Stimulated activated naive B cell treated with anti-CD40 and anti-IgM and Interleukin-4, amounts not matched to agents 10 μg/mL and 1 μg/mL and 100 μg/mL, for 72 hours (primary cell): ENCODE data around the gene PRSS56.

Experiments used
- ATAC-seq, 2 donors: fragments of 150-1000 bp; cut with Tn5 transposase; replicated peaks; 2 replicates each; pipeline ENCODE4 v1.10.0; 2021; ENCODE audit warnings: moderate library complexity in 1 of 2
- DNase-seq: peaks from one replicate; pipeline ENCODE4 v3.0.0; 2021
- H3K27ac Mint-ChIP-seq: one replicate; pipeline ENCODE4 v1.8.0; 2022; ENCODE audit warnings: mild to moderate bottlenecking, mixed read lengths
- H3K27me3 Mint-ChIP-seq, 2 donors: one replicate each; pipeline ENCODE4 v1.8.0; 2022; ENCODE audit warnings: mixed read lengths in 2 of 2
- H3K36me3 Mint-ChIP-seq, 2 donors: one replicate each; pipeline ENCODE4 v1.8.0; 2022; ENCODE audit warnings: mixed read lengths in 2 of 2, mild to moderate bottlenecking in 1 of 2
- H3K4me1 Mint-ChIP-seq, 2 donors: one replicate each; pipeline ENCODE4 v1.8.0; 2022; ENCODE audit warnings: mixed read lengths in 2 of 2, mild to moderate bottlenecking in 1 of 2
- H3K4me3 Mint-ChIP-seq, 2 donors: one replicate each; pipeline ENCODE4 v1.8.0; 2022; ENCODE audit warnings: mild to moderate bottlenecking in 2 of 2, mixed read lengths in 2 of 2, moderate library complexity in 1 of 2
- H3K9me3 Mint-ChIP-seq, 2 donors: one replicate each; pipeline ENCODE4 v1.8.0; 2022; ENCODE audit warnings: mixed read lengths in 2 of 2, mild to moderate bottlenecking in 1 of 2

PRSS56 gene

DNA sequence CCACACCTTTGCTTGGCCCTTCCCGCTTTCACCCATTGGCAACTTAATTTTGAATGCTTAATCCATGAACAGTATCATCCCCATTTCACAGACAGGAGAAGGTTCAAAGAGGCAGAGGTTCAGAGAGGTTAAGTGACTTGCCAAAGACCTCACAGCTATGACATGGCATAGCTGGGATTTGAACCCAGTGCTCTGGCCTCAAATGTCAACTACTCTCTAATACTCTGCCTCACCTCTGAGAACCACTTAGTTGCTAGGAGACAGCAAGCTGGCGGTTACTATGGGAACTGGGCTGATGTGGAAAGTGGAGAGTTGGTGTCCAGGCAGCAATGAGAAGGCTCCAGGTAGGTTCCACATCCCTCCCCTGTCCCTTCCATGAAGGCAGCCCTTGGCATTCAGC is 15.8 kb upstream of the PRSS56 start:
- Mint-ChIP-seq H3K27ac (no peak overlapping the region), H3K27me3 (peaks cover 59 to 70% of the 10 kb centered on the region in 2 donors), H3K36me3 (no peaks in the 10 kb centered on the region), H3K9me3 (no peaks in the 10 kb centered on the region), H3K4me1 (peaks cover 12 to 22% of the 10 kb centered on the region in 2 donors), H3K4me3 (no peak overlapping the region)
- no peak for ATAC-seq
- no peak for DNase-seq

DNA sequence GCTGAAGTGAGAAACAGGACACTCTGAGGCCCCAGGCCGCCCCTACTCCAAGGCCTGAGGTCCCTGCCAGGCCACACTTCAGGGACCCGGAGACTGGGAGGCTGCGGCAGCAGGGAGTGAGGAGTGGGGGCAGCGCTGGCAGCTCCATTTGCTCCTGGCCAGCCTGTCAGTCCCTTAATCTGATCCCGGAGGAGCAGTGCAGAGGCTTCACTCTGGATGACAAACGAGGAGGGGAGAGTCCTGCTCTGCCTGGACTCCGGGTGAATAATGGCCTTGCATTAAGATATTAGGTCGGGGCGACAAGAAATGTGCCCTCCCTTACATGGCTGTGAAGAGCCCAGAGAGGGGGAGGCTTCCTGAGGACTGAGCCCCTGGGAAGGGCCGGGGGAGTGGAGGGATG is 14.3 kb upstream of the PRSS56 start:
- Mint-ChIP-seq H3K9me3 (no peaks in the 10 kb centered on the region), H3K27ac (no peak overlapping the region), H3K4me3 (no peak overlapping the region), H3K4me1 (peaks cover 12 to 22% of the 10 kb centered on the region in 2 donors), H3K36me3 (no peaks in the 10 kb centered on the region), H3K27me3 (peaks cover 51 to 63% of the 10 kb centered on the region in 2 donors)
- DNase-seq: no peak
- ATAC-seq: no peak

DNA sequence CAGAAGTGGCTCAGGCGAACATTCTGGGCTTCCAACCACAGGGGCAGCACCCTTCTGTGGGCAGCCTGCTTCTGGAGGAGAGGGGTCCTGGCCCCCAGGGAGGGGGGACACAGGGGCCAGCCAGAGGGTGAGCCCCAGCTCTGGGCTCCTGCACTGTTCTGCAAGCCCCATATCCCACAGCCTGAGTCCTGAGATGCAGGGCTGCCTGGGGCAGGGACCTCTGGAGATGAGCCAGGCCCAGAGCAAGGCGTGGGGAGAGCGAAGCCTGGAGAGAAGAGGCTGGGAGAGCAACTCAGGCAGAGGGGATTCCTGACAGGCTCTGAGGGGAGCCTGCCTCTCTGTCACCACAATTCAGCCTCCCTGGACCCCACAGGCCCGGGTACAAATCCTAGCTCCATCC is 13.5 kb upstream of the PRSS56 start:
- no peak for DNase-seq
- Mint-ChIP-seq H3K36me3 (no peaks in the 10 kb centered on the region), H3K9me3 (no peaks in the 10 kb centered on the region), H3K4me1 (peaks cover 12 to 22% of the 10 kb centered on the region in 2 donors), H3K27me3 (peaks cover 51 to 62% of the 10 kb centered on the region in 2 donors), H3K4me3 (no peak overlapping the region), H3K27ac (no peak overlapping the region)
- ATAC-seq: no peak

DNA sequence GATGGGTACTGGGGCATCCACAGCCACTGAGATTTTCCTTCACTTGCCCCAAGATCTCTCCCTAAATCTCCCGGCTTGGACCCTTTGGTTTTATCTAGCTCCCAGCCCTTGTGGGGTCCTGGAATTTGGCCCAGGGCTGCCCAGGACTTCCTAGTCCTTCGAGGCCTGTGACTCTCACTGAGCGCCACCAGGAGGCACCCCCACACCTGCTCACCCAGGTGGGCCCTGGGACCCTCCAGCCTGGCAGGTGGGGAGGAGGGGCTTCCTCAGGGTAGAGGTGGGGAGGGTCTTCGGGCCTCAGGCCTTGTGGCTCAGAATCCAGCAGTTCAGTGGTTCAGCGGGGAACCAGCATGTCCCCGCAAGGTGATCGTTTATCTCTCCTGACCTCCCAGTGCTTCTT is 11.9 kb upstream of the PRSS56 start:
- H3K4me3 Mint-ChIP-seq: no peak overlapping the region

DNA sequence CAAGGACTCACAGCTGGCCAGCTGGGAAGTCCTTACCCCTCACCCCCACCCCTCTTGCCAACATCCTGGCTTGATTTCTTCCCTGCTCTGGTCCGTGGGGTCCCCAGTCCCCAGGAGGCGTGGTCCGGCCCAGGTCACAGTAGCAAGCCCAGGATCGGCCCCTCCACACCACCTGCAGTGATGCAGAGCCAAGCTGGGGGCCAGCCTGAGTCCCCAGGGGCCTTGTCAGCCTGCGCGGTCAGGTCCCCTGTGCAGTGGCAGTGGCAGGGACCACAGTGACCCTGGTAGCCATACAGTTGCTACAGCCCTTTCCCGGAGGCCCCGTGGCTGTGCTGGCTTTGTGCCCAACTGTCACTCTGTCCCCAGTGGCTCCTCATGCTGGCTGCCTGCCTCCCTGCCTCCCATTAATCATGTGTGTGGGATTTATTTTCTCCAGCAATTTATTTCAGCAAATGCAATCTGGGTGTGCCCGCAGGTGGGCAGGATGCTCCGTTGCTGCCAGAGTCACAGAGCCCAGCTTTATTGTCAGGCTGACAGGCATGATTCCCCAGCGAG is 8.8 kb upstream of the PRSS56 start:
- peaks cover 35 to 43% of the 10 kb centered on the region in 2 donors for H3K27me3 Mint-ChIP-seq
- DNase-seq (no peak), ATAC-seq (no peak)
- no peak overlapping the region for H3K4me3 Mint-ChIP-seq
- H3K27ac Mint-ChIP-seq: no peak overlapping the region
- H3K9me3 Mint-ChIP-seq: no peaks in the 10 kb centered on the region
- no peaks in the 10 kb centered on the region for H3K4me1 Mint-ChIP-seq
- H3K36me3 Mint-ChIP-seq: no peaks in the 10 kb centered on the region

More for the DNA sequence above, 11.9 kb upstream of the PRSS56 start:
- Mint-ChIP-seq H3K9me3 (no peaks in the 10 kb centered on the region), H3K36me3 (no peaks in the 10 kb centered on the region), H3K27me3 (peaks cover 50 to 62% of the 10 kb centered on the region in 2 donors), H3K4me1 (peaks cover 8 to 11% of the 10 kb centered on the region in 2 donors), H3K27ac (no peak overlapping the region)
- DNase-seq: no peak
- ATAC-seq: no peak

DNA sequence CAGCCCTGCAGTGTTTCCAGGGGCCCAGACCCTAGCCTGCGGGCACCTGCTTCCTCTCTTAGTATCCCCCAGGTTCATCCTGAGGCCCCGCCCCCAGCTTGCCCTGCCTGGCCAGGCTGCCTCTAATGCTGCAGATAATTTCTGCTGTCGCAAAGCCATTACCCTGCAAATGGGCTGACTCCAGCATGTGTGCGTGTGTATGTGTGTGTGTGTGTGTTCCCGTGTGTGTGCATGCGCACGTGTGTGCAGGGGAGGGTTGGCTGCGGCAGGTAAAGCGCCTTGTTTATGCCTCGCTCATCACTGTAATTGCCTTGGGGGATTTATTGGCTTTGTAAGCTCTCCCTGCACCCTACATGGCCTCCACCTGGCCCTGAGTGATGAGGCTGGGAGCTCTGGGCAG is 7.6 kb upstream of the PRSS56 start:
- no peaks in the 10 kb centered on the region for H3K9me3 Mint-ChIP-seq
- peaks cover 34 to 35% of the 10 kb centered on the region in 2 donors for H3K27me3 Mint-ChIP-seq
- H3K36me3 Mint-ChIP-seq: no peaks in the 10 kb centered on the region
- no peak overlapping the region for H3K4me3 Mint-ChIP-seq
- DNase-seq: no peak
- no peak for ATAC-seq
- H3K27ac Mint-ChIP-seq: no peak overlapping the region
- H3K4me1 Mint-ChIP-seq: peaks cover 0 to 2% of the 10 kb centered on the region in 2 donors

DNA sequence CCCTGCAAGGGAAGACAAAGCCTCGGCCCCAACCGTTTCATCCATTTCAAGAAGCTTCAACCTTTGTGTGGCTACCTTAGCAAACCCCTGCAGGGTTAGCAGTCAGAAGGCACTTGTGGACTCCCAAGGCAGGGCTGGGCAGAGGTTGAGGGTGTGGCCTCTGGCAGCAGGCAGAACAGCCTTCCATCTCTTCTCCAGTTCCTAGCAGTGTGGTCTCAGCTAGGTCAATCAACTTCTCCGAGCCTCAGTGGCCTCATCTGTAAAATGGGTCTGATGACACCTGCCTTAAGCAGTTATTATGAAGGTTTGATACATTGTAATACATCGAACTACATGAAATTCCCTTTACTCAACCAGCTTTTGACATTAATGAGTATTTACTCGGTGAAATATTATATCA is 6.8 kb upstream of the PRSS56 start:
- H3K36me3 Mint-ChIP-seq: no peaks in the 10 kb centered on the region
- no peak overlapping the region for H3K4me3 Mint-ChIP-seq
- no peak overlapping the region for H3K27ac Mint-ChIP-seq
- no peaks in the 10 kb centered on the region for H3K9me3 Mint-ChIP-seq
- H3K4me1 Mint-ChIP-seq: peaks cover 0 to 2% of the 10 kb centered on the region in 2 donors
- DNase-seq: no peak
- peaks cover 33 to 38% of the 10 kb centered on the region in 2 donors for H3K27me3 Mint-ChIP-seq
- no peak for ATAC-seq

DNA sequence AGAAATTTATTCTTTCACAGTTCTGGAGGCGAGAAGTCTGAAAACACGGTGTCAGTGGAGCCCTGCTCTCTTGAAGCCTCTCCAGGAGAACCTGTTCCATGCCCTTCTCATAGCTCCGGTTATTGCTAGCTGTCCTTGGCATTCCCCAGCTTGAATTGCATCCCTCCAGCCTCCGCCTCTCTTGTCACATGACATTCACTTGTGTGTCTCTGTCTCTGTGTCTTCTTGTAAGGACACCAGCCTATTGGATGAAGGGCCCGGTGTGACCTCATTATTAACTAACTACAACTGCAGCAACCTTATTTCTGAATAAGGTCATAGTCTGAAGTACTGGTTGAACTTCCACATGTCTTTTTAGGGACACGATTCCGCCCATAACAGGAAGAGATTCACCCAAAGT is 4.5 kb upstream of the PRSS56 start:
- no peak overlapping the region for H3K4me3 Mint-ChIP-seq
- DNase-seq (no peak), ATAC-seq (no peak)
- peaks cover 44 to 46% of the 10 kb centered on the region in 2 donors for H3K27me3 Mint-ChIP-seq
- no peak overlapping the region for H3K27ac Mint-ChIP-seq
- no peaks in the 10 kb centered on the region for H3K9me3 Mint-ChIP-seq
- H3K4me1 Mint-ChIP-seq: peaks cover 0 to 2% of the 10 kb centered on the region in 2 donors
- H3K36me3 Mint-ChIP-seq: no peaks in the 10 kb centered on the region

DNA sequence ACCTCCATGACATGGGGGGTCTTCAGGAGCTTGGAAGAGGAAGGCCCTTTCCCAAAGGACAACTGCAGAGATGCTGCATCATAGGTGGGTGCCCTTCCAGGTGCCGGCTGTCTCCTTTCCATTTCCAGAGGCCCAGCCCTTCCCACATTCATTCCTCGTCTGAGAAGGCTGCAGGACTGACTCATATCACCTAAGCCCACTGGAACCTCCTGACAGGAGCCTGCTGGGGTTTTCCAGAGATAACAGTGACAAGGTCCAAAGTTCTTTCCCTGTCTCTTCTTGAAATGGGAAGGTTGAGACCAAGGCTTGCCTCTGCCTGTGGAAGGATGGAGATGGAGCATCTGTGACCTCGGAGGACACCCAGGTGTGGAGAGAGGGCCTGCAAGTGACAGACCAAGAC is 3.6 kb upstream of the PRSS56 start:
- H3K4me1 Mint-ChIP-seq: peaks cover 4% of the 10 kb centered on the region in 2 donors
- H3K36me3 Mint-ChIP-seq: no peaks in the 10 kb centered on the region
- DNase-seq: no peak
- no peak overlapping the region for H3K27ac Mint-ChIP-seq
- ATAC-seq: no peak
- H3K4me3 Mint-ChIP-seq: no peak overlapping the region
- H3K27me3 Mint-ChIP-seq: peaks cover 49 to 51% of the 10 kb centered on the region in 2 donors
- no peaks in the 10 kb centered on the region for H3K9me3 Mint-ChIP-seq

DNA sequence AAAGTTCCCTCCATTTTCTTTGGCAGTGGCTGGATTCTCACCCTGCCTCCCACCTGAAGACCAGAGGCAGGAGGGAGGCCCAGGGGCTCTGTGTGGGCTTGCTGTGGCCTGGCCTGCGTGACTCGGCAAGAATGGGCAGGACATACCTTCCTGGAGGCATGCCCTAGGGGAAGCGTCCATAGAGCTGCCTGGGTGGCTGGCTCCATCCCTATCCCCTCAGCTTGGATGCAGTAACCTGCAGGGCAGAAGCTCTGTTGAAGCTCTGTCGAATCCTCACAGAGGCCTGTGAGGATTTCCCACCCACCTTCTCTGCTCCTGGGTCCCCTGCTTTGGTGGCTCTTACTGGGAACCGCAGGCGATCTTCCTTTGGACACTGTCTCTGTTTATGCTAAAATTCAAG is 1.3 kb upstream of the PRSS56 start:
- no peak overlapping the region for H3K4me3 Mint-ChIP-seq

DNA sequence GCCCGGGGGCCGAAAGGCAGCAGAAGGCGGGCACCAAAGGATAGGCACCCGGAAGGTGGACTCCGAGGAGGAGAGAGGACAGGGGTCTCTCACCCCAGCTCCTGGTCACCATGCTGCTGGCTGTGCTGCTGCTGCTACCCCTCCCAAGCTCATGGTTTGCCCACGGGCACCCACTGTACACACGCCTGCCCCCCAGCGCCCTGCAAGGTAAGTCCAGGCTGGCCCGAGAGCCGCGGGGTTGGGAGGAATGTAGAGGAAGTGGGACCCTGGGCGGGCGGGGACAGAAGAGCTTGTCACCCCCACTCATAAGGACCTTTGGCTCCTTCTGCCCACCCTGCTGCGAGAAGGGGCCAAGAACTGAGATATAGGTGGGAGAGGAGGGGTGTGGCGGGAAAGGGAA is 301 bp downstream of the PRSS56 start:
- ATAC-seq (no peak), DNase-seq (no peak)
- H3K9me3 Mint-ChIP-seq: no peaks in the 10 kb centered on the region
- H3K36me3 Mint-ChIP-seq: no peaks in the 10 kb centered on the region
- H3K4me1 Mint-ChIP-seq: peaks cover 13 to 25% of the 10 kb centered on the region in 2 donors
- H3K27me3 Mint-ChIP-seq: peaks cover 52 to 57% of the 10 kb centered on the region in 2 donors
- H3K4me3 Mint-ChIP-seq: no peak overlapping the region
- H3K27ac Mint-ChIP-seq: no peak overlapping the region

More for the DNA sequence above, 1.3 kb upstream of the PRSS56 start:
- Mint-ChIP-seq H3K27me3 (peaks cover 49 to 53% of the 10 kb centered on the region in 2 donors), H3K36me3 (no peaks in the 10 kb centered on the region), H3K27ac (no peak overlapping the region), H3K4me1 (peaks cover 9 to 17% of the 10 kb centered on the region in 2 donors), H3K9me3 (no peaks in the 10 kb centered on the region)
- ATAC-seq (no peak), DNase-seq (no peak)

DNA sequence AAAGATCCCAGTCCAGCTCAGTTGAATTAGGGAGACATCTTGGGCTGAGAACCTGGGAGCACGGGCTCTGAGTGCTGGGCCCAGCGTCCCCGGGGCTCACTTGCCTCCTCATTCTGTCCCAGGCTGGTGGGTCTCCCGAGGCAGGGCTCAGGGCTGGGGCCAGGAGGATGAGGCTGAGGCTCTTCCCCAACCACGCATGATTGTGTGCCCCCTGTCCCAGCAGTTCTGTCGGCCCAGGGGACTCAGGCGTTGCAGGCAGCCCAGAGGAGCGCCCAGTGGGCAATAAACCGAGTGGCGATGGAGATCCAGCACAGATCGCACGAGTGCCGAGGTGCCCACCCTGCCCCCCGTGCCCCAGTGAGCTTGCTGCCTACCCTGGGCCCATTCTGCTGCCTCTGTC is 910 bp downstream of the PRSS56 start:
- Mint-ChIP-seq H3K4me1 (peaks cover 13 to 25% of the 10 kb centered on the region in 2 donors), H3K9me3 (no peaks in the 10 kb centered on the region), H3K27me3 (peaks cover 53 to 59% of the 10 kb centered on the region in 2 donors), H3K27ac (no peak overlapping the region), H3K36me3 (no peaks in the 10 kb centered on the region), H3K4me3 (no peak overlapping the region)
- DNase-seq (no peak), ATAC-seq (no peak)

DNA sequence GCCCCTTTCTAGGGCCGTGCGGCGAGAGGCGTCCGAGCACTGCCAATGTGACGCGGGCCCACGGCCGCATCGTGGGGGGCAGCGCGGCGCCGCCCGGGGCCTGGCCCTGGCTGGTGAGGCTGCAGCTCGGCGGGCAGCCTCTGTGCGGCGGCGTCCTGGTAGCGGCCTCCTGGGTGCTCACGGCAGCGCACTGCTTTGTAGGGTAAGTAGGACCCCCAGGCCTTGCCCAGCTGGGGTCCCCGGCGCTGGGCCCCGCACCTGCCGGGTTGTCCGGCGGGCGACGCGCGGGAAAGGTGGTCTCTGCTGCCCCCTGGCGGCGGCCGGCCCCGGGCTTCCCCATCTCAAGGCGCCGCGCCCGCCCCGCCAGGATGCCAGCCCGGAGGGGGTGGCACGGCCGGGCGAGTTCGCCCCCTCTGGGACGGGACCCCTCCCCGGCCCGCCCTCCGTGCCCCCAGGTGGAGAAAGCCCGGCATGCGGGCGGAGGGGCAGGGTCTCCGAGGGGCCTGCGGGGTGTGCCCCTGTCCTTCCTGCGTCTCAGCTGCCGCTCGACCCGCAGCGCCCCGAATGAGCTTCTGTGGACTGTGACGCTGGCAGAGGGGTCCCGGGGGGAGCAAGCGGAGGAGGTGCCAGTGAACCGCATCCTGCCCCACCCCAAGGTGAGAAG is 1.9 kb downstream of the PRSS56 start:
- no peak overlapping the region for H3K27ac Mint-ChIP-seq
- peak; percentile 41 for DNase-seq
- ATAC-seq: peak; percentile 74 to 78
- no peaks in the 10 kb centered on the region for H3K9me3 Mint-ChIP-seq
- peaks cover 56 to 69% of the 10 kb centered on the region in 2 donors for H3K27me3 Mint-ChIP-seq
- H3K4me3 Mint-ChIP-seq: peak overlapping the region in 1 of 2 donors; percentile 56
- no peaks in the 10 kb centered on the region for H3K36me3 Mint-ChIP-seq
- peaks cover 12 to 25% of the 10 kb centered on the region in 2 donors for H3K4me1 Mint-ChIP-seq

DNA sequence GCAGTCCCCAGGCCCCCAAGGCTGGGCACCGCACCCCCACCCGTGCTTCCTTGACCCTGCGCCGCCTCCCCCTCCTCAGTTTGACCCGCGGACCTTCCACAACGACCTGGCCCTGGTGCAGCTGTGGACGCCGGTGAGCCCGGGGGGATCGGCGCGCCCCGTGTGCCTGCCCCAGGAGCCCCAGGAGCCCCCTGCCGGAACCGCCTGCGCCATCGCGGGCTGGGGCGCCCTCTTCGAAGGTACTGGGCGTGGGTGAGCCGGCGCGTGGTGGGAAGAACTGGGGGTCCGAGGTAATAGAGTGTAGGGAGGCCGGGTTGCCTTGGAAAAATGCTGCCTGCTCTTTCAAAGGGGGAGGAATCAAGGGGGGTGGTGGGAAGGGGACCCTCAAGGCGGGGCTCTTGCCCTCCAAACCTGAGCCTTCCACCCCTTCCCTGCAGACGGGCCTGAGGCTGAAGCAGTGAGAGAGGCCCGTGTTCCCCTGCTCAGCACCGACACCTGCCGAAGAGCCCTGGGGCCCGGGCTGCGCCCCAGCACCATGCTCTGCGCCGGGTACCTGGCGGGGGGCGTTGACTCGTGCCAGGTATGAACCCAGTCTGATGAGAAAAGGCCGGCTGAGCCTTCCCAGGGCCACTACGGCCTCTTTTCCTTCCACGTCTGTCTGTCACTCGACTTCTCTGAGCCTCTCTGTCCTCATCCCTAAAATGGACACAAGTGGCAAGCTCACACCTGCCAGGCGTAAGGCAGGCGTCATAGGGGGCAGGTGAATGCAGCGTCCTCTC is 2.6 kb downstream of the PRSS56 start:
- Mint-ChIP-seq H3K9me3 (no peaks in the 10 kb centered on the region), H3K36me3 (no peaks in the 10 kb centered on the region), H3K4me1 (peaks cover 12 to 25% of the 10 kb centered on the region in 2 donors), H3K27me3 (peaks cover 58 to 74% of the 10 kb centered on the region in 2 donors), H3K4me3 (peak overlapping the region; percentile 19 to 56), H3K27ac (no peak overlapping the region)
- DNase-seq (no peak), ATAC-seq (no peak)

DNA sequence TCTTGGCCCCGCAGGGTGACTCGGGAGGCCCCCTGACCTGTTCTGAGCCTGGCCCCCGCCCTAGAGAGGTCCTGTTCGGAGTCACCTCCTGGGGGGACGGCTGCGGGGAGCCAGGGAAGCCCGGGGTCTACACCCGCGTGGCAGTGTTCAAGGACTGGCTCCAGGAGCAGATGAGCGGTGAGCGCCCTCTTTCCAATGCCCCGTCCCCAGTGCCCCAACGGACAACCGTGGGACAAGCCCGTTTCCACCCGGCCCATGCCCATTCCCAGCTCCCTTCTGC is 3.2 kb downstream of the PRSS56 start:
- peak overlapping the region in 1 of 2 donors; percentile 56 for H3K4me3 Mint-ChIP-seq
- peaks cover 62 to 75% of the 10 kb centered on the region in 2 donors for H3K27me3 Mint-ChIP-seq

More for the DNA sequence above, 3.2 kb downstream of the PRSS56 start:
- Mint-ChIP-seq H3K9me3 (no peaks in the 10 kb centered on the region), H3K27ac (no peak overlapping the region), H3K36me3 (no peaks in the 10 kb centered on the region), H3K4me1 (peaks cover 12 to 25% of the 10 kb centered on the region in 2 donors)
- ATAC-seq (no peak), DNase-seq (no peak)
